GM21737 (cell line): ENCODE results near the gene NKAIN1.
A peak's percentile ranks its signal among the peaks of the same experiment; 100 is the strongest.
"Not testable (repeated sequence)": the region's sequence is repeated elsewhere in the genome, so short reads cannot be mapped to it uniquely, and the experiment has no call there.

Source experiments
- ATAC-seq: cut with Tn5 transposase; IDR thresholded peaks from one replicate; pipeline ENCODE4 v1.9.1; 2021; ENCODE audit warnings: mild to moderate bottlenecking, moderate library complexity; ENCODE audit not compliant: unreplicated experiment

NKAIN1 gene

DNA sequence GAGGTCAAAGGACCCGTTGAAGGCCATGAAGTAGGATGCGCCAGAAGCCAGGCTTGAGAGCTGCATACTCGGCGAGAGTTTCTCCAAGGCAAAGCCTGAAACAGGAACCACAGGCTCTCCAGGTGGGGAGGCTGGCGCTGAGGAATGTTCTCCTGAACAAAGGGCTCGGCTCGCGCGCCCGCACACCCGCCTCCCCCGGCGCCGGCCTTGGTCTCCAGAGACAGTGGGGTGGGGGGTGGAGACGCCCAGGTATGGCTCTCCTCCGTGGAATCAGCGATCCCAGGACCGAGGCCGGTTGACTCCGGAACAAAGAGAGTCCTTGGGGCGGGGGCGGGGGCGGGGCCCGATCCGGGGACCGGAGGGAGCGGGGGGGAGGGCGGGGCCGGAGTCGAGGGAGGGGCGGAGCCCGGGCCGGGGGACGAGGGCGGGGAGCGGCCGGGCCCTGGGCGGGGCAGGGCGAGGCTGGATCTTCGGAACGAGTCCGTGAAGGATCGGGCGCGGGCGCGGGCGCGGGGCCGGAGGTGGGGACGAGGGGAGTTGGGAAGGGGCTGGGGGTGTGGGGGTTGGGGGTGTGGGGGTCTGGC is 85.0 kb downstream of the NKAIN1 start:
- ATAC-seq: peak; percentile 42

DNA sequence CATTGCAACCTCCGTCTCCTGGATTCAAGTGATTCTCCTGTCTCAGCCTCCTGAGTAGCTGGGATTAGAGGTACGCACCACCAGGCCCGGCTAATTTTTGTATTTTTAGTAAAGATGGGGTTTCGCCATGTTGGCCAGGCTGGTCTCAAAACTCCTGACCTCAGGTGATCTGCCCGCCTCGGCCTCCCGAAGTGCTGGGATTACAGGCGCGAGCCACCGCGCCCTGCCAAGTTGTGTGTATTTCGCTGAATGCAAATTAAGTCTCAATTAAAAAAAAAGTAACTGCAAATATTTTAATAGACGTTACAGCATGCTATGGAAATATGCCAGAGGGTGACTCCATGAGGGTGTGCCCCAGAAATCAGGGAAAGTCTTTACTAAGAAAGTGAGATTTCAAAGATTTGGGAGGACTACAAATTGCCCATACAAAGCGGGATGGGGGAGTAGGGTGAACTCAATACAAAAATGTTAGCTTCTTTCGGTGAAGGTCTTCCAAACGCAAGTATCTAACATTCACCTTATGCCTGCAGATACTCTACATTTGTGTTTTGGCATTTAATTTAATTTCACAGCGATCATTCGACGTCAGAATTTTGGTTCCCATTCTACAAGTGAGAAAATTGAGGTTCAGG is 85.6 kb downstream of the NKAIN1 start:
- no peak for ATAC-seq

DNA sequence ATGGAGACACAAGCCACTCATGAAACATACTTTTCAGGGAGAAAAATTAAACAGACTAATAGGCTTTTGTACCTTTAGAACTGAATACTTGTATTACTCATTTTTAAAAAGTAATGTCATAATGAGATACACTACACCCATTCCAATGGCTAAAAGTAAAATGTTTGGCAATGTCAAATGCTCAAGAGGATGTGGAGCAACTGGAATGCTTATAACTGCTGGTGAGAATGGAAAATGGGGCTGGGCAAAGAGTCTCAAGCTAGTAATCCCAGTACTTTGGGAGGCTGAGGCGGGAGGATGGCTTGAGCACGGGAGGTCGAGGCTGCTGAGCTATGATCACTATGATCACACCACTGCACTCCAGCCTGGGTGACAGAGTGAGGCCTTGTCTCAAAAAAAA is 86.3 kb downstream of the NKAIN1 start:
- ATAC-seq: no peak

DNA sequence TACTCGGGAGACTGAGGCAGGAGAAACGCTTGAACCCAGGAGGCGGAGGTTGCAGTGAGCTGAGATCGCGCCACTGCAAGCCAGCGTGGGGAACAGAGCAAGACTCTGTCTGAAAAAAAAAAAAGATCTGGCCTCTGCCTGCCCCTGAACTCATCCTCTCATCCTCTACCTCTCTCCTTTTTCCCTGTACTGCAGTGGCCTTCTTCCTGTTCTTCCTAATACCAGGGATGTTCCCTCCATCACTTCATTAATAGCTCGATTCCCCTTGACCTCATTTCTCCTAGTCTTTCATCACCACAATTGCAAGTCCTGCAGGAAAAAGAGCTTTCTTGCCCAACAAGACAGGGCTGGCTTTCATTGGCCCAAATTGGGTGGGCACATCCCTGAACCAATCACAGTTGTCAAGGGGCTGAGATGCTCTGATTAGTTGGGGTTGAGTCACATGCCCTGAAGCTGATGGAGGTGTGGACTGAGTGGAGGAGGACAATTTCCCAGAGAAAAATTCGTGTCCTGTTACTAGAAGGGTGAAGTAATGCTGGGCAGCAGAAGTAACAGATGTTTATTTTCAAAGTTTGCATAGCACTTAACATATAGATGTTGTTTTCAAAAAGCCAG is 87.4 kb downstream of the NKAIN1 start:
- ATAC-seq: no peak

DNA sequence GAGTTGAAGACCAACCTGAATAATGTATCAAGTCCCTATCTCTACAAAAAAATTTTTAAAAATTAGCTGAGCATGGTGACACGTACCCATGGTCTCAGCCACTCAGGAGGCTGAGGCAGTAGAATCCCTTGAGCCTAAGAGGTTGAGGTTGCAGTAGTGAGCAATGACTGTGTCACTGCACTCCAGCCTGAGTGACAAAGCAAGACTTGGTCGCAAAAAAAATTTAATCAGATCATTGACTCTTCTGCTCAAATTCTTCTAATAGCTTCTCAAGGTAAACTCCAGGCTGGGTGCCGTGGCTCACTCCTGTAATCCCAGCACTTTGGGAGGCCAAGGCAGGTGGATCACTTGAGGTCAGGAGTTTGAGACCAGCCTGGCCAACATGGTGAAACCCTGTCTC is 88.3 kb downstream of the NKAIN1 start:
- ATAC-seq: no peak

DNA sequence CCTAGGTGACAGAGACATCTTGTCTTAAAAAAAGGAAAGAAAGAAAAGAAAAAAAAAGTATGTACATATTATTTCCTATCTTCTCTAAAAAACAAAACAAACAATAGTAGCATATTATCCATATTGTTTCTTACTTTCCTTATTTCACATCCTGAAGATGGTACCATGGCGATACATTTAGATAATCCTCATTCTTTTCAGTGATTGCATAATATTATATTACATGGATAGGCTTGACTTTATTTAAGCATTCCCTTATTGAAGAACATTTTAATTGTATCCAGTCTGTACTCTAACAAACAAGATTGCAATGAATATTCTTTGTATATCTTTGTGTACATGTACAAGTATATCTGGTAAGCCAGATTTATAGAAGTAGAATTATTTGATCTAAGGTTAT is 91.3 kb downstream of the NKAIN1 start:
- ATAC-seq: no peak

DNA sequence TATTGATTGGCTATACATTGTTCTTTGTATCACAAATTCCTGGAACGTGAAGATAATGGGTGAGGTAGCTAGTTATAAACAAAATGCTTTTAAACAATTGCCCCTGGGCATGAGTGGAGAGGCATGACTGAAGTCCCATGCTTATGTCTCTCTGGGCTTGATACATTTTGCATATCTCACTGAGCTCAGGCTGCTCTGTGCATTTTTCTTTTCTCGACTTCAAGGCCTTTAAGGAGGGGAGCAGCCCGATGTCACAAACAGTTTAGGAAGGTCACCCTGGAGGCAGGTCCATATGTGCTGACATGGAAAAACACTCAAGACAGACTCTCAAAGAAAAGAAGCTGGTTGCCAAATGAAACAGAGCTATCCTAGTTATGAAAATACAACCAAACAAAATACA is 94.0 kb downstream of the NKAIN1 start:
- no peak for ATAC-seq

DNA sequence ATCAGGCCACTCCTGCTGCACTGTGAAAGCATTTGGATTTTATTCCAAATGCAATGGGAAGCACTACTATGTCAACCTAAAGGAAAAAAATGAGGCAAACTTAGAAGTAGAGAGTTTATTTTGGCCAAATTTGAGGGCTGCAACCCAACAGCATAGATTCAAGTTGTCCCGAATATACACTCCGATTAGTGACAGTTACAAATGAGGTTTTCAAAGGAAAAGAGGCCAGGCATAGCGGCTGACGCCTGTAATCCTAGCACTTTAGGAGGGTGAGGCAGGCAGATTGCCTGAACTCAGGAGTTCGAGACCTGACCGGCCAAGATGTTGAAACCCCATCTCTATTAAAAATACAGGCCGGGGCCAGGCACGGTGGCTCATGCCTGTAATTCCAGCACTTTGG is 95.2 kb downstream of the NKAIN1 start:
- ATAC-seq: no peak

DNA sequence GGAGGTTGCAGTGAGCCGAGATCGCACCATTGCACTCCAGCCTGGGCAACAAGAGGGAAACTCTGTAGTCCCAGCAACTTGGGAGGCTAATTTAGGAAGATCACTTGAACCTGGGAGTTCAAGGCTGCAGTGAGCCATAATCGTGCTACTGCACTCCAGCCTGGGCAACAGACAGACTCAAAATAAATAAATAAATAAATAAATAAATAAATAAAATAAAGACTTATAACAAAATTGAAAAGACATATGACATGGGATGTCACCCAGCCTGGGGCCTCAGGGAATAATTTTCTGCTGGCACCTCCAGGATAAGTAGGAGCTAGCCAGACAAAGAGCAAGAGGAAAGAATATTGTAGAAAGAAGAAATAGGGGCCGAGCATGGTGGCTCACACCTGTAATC is 96.2 kb downstream of the NKAIN1 start:
- ATAC-seq: no peak

DNA sequence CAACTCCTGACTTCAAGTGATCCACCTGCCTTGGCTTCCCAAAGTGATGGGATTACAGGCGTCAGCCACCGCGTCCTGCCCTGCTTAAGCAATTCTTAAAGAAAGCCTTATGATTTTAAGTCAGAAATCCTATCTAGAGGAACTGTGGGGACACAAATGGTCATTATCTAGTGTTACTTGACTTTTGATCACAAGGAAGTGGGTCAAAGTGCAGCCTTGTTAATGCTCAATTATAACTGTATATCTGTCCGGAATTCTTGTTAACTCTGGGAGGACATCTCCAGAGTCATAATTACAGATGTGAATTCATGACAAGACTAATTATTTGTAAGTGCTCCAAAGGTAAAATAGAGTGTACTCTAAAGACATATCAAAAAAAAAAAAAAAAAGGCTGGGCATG is 97.3 kb downstream of the NKAIN1 start:
- no peak for ATAC-seq

DNA sequence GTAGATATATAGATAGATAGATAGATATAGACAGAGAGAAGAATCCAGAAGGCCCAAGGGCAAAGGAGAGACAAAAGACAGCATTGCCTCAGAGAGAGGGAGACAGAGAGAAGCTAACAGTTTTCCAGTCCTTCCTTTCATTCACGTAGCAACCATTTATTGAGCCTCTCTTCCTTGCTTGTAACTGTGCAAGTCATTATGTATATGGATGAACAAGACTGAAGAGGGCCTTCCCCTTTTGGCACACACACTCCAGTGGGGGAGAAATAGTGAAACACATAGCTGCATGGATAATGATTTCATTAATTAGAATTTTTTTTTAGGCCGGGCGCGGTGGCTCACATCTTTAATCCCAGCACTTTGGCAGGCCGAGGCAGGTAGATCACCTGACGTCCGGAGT is 99.4 kb downstream of the NKAIN1 start:
- ATAC-seq: no peak

DNA sequence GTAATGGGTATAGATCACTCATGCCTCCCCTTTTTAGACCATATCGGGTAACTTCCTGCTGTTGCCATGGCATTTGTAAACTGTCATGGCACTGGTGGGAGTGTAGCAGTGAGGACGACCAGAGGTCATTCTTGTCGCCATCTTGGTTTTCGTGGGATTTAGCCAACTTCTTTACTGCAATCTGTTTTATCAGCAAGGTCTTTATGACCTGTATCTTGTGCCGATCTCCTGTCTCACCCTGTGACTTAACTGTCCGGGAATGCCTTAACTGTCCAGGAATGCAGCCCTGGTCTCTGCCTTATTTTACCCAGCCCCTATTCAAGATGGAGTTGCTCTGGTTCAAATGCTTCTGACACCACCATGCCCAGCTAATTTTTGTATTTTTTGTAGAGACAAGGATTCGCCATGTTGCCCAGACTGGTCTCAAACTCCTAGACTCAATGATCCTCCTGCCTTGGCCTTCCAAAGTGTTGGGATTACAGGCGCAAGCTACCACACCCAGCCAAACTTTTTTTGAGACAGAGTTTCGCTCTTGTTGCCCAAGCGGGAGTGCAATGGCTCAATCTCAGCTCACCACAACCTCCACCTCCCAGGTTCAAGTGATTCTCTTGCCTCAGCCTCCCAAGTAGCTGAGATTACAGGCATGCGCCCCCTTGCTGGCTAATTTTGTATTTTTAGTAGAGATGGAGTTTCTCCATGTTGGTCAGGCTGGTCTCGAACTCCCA is 100.7 kb downstream of the NKAIN1 start:
- ATAC-seq: not testable (repeated sequence)

DNA sequence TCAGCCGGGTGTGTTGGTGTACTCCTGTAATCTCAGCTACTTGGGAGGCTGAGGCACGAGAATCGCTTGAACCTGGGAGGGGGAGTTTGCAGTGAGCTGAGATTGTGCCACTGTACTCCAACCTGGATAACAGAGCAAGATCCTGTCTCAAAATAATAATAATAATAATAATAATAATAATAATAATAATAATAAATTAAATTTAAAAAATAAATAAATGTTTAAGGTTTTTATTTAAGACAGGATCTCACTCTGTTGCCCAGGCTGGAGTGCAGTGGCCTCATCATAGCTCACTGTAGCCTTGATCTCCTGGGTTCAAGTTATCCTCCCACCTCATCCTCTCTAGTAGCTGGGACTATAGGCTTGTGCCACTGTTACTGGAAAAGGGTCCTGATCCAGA is 101.8 kb downstream of the NKAIN1 start:
- not testable (repeated sequence) for ATAC-seq

DNA sequence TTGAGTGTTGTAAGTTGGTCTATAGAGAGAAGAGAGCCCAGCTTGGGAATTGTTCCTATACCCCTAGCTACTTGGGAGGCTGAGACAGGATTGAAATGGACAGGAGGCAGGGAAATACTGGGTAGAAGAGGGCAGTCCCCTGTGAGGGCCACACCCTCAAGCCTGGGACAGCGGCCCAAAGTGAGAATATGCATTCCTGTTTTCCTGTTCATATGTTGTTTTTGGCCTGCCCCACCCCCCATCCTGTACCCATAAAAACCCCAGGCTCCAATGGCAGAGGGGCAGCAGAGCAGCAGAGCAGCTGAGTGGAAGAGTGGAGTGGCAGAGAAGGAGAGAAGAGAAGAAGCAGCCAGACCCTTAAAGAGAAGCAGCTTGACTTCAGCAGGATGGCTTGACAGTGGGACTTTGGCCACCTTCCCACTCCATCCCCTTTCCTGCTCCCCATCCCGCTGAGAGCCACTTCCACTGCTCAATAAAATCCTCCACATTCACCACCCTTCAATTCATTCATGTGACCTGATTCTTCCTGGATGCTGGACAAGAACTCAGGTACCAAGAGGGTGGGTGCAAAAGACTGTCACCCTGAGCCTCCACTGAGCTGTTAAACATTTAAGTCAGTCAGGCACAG is 103.6 kb downstream of the NKAIN1 start:
- ATAC-seq: no peak

DNA sequence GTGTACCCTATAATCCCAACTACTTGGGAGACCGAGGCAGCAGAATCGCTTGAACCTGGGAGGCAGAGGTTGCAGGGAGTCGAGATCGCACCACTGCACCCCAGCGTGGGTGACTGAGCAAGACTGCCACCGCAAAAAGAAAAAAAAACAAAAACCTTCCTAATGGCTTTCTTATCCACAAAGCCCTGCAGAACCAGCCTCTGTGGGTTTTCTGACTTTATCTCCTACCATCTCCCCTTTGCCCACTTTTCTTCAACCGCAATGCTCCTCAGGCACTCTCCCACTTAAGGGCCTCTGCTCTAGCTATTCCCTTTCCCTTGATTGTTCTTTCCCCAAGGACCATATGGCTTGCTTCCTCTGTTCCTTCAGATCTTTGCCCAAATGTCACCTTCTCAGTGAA is 106.3 kb downstream of the NKAIN1 start:
- ATAC-seq: no peak
